ENCODE results near the gene RFC5.

Gene RFC5

GRCh38 chr12:118058881-118059280 is 42.4 kb downstream of the RFC5 start:
- DNase-seq (ENCODE audit: insufficient read length, low spot score) (no peak), FAIRE-seq (no peak)
- no peak for TF ChIP-seq CTCF (IDR thresholded peaks at IDR 0.05; ENCODE audit: insufficient read depth, missing control alignments)

- FAIRE-seq (no peak), DNase-seq (ENCODE audit: insufficient read length, low spot score) (no peak)
- TF ChIP-seq CTCF (IDR thresholded peaks at IDR 0.05; ENCODE audit: insufficient read depth, missing control alignments), result no peak
Measured at GRCh38 chr12:118059341-118060191, 43.1 kb downstream of the RFC5 start.

GRCh38 chr12:118060301-118061010 is 44.0 kb downstream of the RFC5 start:
- TF ChIP-seq CTCF (IDR thresholded peaks at IDR 0.05; ENCODE audit: insufficient read depth, missing control alignments), result no peak
- DNase-seq (ENCODE audit: insufficient read length, low spot score) (peak; percentile 27), FAIRE-seq (no peak)

GRCh38 chr12:118061011-118061872 is 44.7 kb downstream of the RFC5 start, which contains the start of gene WSB2:
WSB2 (minus strand) TSS chr12:118061179; CDS start chr12:118061048, 131 bp downstream.
- no peak for FAIRE-seq
- TF ChIP-seq CTCF (IDR thresholded peaks at IDR 0.05; ENCODE audit: insufficient read depth, missing control alignments), result no peak
- DNase-seq (ENCODE audit: insufficient read length, low spot score), result peak; percentile 24

- TF ChIP-seq CTCF (IDR thresholded peaks at IDR 0.05; ENCODE audit: insufficient read depth, missing control alignments), result no peak
- DNase-seq (ENCODE audit: insufficient read length, low spot score), result no peak
- no peak for FAIRE-seq
Measured at GRCh38 chr12:118061873-118062843, 45.7 kb downstream of the RFC5 start.

Data from D721Med (cell line).